ENCODE data around the gene SMPDL3A.

The SMPDL3A gene

DNA sequence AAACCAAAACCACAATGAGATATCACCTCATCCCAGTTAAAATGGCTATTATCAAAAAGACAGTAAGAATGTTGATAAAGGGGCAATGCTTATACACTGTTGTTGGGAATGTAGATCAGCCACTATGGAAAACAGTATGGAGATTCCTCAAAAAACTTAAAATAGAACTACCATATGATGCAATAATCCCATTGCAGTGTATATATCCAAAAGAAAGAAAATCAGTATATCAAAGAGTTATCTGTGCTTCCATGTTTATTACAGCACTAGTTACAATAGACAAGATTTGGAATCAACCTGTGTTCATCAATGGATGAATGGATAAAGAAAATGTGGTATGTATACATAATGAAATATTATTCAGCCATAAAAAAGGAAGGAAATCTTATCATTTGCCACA is 13.1 kb upstream of the SMPDL3A start:
- DNase-seq (ENCODE audit: low read depth in 1 of 2, low spot score in 1 of 2): no peak

- DNase-seq (ENCODE audit: low read depth in 1 of 2, low spot score in 1 of 2): no peak
These were observed 10.8 kb upstream of the SMPDL3A start for GRCh38 chr6:122778302-122778701.

DNA sequence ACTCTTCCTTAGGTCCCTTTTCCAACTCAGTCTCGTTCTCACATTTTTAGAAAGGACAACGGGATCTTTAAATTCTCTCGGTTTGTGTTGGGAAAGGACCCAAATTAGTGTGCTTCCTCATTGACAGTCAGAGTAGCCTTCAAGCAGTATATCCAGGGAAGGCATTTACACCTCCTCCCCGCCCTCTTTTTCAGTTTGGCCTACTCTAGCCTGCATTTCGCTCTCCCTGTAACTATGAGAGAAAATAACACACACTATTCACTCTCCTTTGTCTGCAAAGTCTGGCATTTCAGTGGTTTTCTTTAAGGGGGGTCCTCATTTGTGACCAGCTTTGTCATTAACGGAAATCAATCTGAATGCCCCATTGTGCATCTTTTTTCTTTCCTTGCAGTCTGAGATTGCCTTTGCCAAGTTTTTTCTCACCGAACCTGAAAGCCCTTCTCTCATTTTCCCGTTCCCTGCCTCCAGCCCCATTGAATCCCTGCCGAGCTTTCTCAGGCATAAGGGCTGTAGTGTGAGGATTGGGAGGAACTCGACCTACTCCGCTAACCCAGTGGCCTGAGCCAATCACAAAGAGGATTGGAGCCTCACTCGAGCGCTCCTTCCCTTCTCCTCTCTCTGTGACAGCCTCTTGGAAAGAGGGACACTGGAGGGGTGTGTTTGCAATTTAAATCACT is 9.9 kb upstream of the SMPDL3A start:
- DNase-seq (ENCODE audit: low read depth in 1 of 2, low spot score in 1 of 2): no peak

DNA sequence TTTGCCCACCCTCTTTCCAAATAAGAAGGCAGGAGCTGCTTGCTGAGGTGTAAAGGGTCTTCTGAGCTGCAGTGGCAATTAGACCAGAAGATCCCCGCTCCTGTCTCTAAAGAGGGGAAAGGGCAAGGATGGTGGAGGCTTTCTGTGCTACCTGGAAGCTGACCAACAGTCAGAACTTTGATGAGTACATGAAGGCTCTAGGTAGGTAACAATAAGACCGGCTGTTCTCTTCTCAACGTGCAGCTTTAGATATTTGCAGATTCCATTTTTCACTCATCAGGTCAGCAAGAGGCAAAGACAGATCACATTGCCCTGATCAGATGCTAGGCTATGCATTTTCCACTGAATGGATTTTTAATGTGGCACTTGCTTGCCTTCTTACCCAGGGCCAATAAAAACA is 9.4 kb upstream of the SMPDL3A start, which contains the start of gene FABP7:
Gene FABP7, plus strand, starts transcription at position 50 of the 400 bp plus-strand sequence. Its CDS starts 79 bp downstream, at position 129.
- no peak for DNase-seq (ENCODE audit: low read depth in 1 of 2, low spot score in 1 of 2)

- no peak for DNase-seq (ENCODE audit: low read depth in 1 of 2, low spot score in 1 of 2)
These were observed 8.9 kb upstream of the SMPDL3A start for GRCh38 chr6:122780114-122780513.

- DNase-seq (ENCODE audit: low read depth in 1 of 2, low spot score in 1 of 2): no peak
These were observed 7.3 kb upstream of the SMPDL3A start for GRCh38 chr6:122781716-122782115.

DNA sequence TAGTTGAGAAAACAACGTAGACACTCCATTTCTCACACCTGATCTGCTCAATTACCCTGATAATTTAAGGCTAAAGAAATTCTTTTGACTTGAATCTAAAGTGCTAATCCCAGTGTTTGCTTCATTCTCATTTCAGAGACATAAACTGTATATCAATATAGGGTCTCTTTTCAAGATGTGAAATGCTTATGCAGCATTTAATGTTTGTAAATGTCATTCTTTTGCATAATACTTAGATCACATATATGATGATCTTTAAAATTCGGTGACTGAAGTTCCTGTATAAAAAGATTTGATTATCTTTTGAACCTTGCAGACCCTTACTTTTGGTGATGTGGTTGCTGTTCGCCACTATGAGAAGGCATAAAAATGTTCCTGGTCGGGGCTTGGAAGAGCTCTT is 5.7 kb upstream of the SMPDL3A start:
- no peak for DNase-seq (ENCODE audit: low read depth in 1 of 2, low spot score in 1 of 2)

- no peak for DNase-seq (ENCODE audit: low read depth in 1 of 2, low spot score in 1 of 2)
These were observed 3.2 kb upstream of the SMPDL3A start for GRCh38 chr6:122785891-122786290.

- DNase-seq (ENCODE audit: low read depth in 1 of 2, low spot score in 1 of 2): no peak
These were observed 1.3 kb upstream of the SMPDL3A start for GRCh38 chr6:122787721-122788120.

DNA sequence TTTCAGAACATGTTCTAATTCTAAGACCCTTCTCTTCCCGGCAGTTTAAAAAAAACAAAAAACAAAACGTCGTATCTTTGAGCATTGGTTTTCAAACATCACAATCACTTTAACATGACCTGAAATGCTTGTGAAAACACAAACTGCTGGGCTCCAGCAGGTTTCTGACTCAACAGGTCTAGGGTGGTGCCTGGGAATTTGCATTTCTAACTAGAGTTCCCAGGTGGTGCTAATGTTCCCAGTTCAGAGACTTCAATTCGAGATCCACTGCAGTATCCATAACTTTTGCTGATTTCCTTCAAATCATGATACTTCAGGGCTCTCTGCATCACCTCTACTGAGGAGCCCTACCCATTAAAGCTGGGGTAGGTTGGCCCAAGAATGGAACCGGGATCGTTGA is 850 bp upstream of the SMPDL3A start:
- no peak for DNase-seq (ENCODE audit: low read depth in 1 of 2, low spot score in 1 of 2)

GRCh38 chr6:122788663-122789181 is 336 bp upstream of the SMPDL3A start:
- no peak for DNase-seq (ENCODE audit: low read depth in 1 of 2, low spot score in 1 of 2)

DNA sequence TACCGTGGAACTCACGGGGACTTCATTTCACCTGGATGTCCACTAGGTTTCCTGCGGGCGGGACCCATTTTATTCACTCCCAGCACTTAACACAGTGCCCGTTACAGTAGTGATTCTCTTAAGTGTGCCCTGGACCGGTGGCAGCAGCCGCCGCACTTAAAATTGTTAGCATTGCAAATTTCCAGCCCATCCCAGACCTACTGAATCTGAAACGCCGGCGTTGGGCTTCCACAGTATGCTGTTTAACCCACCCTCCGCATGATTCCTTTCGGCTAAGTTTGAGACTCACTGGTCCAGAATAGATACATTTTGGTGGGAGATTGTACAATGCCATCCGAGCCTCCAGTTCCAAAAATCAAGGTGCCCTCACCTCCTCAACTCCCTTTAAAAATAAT is 967 bp downstream of the SMPDL3A start:
- no peak for DNase-seq (ENCODE audit: low read depth in 1 of 2, low spot score in 1 of 2)

DNA sequence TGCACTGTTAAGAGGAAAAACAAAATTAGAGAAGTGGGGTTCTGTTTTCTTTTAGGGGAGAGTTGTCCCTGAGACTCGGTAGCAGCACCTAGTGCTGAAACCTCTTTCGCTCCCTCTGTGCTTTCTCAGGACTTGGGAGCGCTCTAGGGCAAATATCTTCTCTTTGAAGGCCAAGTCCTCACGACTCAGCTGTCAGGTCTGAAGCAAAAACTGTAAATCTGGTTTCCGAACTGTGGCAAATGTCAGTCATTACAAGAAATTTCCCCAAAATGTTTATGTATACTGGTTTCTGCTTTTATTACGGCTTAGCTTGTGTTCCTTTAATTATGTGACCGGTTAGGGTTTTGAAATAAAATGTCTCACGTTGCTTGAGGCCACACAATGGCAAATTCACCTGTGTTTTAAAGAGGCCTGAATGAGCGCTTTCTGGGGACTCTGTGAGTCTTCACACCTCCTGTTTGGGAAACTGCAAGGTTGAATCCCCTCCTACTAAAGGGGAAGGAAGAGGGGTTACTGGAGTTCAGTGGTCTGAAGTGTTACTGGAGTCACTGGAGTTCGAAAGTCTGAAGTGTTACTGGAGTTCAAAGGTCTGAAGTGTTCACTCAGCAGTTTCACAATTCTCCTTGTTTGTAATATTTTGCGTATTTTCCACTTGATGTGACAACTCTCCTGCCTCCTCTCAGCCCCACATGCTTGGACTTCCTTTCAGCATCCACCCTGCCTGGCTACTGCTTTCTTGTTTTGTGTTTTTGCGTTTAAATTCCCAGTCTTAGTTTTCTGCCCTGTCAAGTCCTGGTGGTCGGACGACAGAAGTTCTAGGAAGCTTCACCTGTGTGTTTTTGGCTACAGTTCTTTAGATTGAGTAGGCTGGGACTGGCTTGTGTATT is 1.6 kb downstream of the SMPDL3A start:
- no peak for DNase-seq (ENCODE audit: low read depth in 1 of 2, low spot score in 1 of 2)

DNA sequence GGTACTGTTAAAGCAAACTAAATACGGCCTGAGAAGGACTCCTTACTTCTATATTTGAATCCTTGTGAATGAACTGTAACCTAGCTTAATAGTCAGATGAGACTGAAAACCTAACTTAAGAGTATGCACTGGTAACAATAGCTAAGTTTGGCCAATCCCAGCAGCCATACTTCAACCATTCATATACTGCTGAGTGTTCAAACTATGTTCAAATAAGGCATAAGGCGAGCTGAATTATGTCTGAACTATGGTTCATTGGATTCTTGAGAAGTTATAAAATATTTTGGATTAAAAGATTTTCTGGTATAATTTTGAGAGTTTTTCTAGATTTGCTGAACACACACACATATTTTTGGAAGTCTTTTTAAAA is 2.2 kb downstream of the SMPDL3A start:
- no peak for DNase-seq (ENCODE audit: low read depth in 1 of 2, low spot score in 1 of 2)

GRCh38 chr6:122792766-122793165 is 3.7 kb downstream of the SMPDL3A start:
- DNase-seq (ENCODE audit: low read depth in 1 of 2, low spot score in 1 of 2): no peak

GRCh38 chr6:122797537-122797936 is 8.5 kb downstream of the SMPDL3A start:
- DNase-seq (ENCODE audit: low read depth in 1 of 2, low spot score in 1 of 2): no peak

GRCh38 chr6:122798099-122798641 is 9.1 kb downstream of the SMPDL3A start:
- no peak for DNase-seq (ENCODE audit: low read depth in 1 of 2, low spot score in 1 of 2)

- DNase-seq (ENCODE audit: low read depth in 1 of 2, low spot score in 1 of 2): no peak
These were observed 10.2 kb downstream of the SMPDL3A start for GRCh38 chr6:122799140-122799745.

- no peak for DNase-seq (ENCODE audit: low read depth in 1 of 2, low spot score in 1 of 2)
These were observed 11.0 kb downstream of the SMPDL3A start for GRCh38 chr6:122799916-122800686.

DNA sequence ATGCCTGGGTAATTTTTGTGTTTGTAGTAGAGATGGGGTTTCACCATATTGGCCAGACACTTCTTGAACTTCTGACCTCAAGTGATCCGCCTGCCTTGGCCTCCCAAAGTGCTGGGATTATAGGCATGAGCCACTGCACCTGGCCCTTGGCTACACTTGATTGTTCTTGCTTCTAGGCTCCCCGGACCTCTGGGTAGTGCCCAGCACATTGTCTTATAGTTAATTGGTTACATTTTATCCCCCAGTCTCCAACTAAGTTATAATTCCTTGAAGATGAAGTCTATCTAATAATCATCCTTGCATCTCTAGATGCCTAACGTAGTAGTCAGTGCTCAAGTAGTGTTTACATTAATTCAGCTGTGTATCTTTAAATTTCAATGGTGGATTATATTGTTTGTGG is 11.8 kb downstream of the SMPDL3A start:
- no peak for DNase-seq (ENCODE audit: low read depth in 1 of 2, low spot score in 1 of 2)

DNA sequence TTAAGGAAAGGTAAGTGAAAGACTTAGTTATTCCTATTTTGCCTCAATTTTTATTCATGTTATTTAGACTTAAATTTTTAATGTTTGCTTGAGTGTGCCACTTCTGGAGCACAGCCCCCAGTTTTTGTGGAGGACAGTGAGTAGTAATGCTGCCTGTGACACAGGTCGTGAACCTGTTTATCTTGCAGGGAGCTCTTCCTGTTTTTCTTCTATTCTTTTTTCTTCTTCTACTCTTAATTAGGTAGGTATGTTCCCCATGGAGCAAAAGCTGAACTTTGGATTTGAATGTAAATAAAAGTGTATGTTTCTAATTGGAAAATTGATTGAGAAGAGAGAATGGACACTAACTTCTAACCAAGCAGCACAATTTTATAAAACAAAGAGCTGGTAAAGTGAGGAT is 12.3 kb downstream of the SMPDL3A start:
- DNase-seq (ENCODE audit: low read depth in 1 of 2, low spot score in 1 of 2): no peak
